ENCODE data around the gene KIAA1217.

The KIAA1217 gene

DNA sequence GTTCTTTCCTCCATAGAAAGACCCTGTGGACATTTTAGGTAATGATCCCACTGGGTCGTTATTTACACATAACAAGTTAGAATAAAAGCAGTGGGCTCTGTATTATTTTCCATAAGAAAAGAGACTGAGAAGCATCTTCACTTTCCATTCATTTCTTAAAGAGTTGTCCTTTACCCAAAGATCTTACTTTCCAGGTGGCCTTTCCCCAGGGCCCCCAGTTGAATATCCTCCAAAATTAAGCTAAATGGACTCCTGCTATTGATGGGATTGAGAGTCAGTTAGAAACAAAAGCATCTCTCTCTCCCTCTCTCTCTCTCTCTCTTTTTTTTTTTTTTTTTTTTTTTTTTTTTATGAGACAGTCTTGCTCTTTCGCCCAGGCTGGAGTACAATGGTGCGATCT lies 224.8 kb downstream of the KIAA1217 start:
- no peak for TF ChIP-seq CTCF (conservative IDR thresholded peaks at IDR 0.05)
- no peak overlapping the region for H3K27ac ChIP-seq

DNA sequence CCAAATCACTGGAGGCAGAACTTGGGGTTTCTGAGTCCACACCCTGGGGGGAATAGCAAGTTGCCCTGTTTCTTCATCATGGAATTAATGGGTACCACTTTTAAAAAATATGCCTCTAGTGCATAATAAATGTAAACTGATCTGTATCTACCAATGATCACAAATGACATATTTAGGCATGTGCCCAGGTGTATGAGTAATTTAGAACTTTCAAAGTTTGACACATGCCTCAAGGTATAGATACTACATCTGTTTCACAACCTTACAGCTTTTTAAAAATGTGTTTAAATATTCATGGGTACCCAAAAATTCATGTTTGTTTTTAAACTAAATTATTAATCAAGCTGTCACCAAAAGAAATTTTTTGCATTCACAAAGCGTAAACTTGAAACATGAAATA lies 226.0 kb downstream of the KIAA1217 start:
- no peak for TF ChIP-seq CTCF (conservative IDR thresholded peaks at IDR 0.05)
- no peak overlapping the region for H3K27ac ChIP-seq

GRCh38 chr10:24435374-24435773 lies 226.4 kb downstream of the KIAA1217 start:
- no peak for TF ChIP-seq CTCF (conservative IDR thresholded peaks at IDR 0.05)
- H3K27ac ChIP-seq = no peak overlapping the region

GRCh38 chr10:24437302-24437701 lies 228.4 kb downstream of the KIAA1217 start:
- no peak for TF ChIP-seq CTCF (conservative IDR thresholded peaks at IDR 0.05)
- no peak overlapping the region for H3K27ac ChIP-seq

DNA sequence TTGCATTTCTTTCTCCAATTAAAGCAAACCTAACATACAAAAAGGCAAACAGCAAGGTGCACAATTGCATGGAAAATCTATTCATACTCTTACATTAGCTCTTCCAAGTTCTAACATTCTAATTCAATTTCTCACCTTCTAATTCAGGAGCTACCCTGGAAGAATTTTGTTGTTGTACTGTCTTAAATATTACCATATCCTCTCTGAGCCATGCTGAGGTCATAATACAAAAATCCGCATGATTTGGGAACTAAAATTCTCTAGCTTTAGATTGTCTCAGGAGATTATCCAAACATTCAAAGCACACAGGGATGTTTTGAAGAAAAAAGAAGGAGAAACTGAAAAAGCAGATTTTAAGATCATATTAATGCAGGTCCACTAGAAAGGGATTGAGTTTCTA lies 229.9 kb downstream of the KIAA1217 start:
- no peak overlapping the region for H3K27ac ChIP-seq
- TF ChIP-seq CTCF (conservative IDR thresholded peaks at IDR 0.05) = no peak

DNA sequence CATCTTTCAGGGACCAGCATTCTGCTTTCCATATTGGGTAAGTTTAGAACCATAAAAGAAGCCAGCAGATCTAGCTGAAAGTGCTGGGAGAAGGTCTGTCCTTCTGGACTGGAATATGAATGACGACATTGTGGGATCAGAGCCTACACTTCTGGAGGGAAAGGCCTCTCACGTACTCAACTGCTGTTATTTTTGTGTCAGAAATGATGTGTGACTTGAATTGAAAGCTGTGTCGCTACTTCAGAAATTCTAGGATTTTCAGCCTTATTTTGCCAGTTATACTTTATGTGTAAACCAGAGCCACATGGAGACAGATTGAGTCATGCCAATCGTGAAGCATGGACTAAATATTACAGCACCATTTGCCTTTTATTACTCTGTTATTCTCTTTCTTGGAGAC lies 231.0 kb downstream of the KIAA1217 start:
- no peak overlapping the region for H3K27ac ChIP-seq
- no peak for TF ChIP-seq CTCF (conservative IDR thresholded peaks at IDR 0.05)

DNA sequence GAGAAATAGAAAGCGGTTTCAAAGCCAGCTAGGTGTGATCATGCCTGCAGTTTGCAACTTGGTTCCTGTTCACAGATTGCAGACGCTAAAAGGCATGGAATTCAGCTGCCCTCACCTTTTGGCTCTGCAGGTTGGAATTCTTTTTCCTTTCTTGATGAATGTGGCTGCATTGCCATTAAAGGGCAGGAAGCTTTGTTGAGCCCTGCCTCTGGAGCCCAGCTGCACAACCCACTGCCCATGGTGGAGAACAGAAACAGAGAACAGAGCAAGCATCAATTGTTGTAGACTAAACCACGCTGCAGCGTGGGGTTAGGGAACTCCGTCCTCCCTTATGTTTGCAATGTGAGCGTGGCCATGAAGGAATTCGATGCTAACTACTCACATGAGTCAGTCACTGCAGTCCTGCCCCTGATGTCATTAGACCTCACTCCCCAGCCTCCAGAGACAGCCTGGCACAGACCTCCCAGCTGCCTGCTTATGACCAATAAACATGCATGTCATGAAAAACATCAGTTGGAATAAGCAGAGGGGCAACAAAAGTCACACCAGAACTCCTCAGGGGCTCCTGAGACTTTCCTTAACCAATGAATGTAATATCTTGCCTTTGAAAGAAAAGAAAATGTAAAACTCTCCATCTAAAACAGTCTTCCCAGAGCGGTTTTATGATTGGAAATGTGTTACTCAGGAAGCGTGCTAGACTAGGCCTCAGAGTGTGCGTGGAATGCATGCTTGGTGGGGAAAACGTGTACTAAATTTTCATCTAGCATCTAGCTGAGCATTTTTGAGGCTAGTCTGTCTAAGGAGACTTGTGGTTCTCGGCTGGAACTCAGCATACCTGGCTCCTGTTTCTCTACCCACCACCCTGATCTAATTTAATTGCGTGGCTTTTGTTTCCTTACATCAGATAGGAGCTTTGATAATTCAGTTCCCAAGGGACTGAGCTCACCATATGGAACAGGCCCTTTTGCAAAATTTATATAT lies 232.2 kb downstream of the KIAA1217 start:
- H3K27ac ChIP-seq = no peak overlapping the region
- no peak for TF ChIP-seq CTCF (conservative IDR thresholded peaks at IDR 0.05)

Measured in VCaP (cell line).